A375 (cell line): Measurements from ENCODE around the gene SLC13A3. TPM values are rescaled to one million over a fixed set of nuclear protein-coding genes. Genes with fewer than 3 reads are reported as not detected.

ENCODE experiments used
- total RNA-seq: library from RNA; depleted of rRNA; stranded (reverse); fragments of >200 nt; shearing (Covaris generic); gene quantifications from 2 replicates; pipeline ENCODE4 v1.2.3, GENCODE V29; 2014; rRNA removed

Gene SLC13A3, protein sequence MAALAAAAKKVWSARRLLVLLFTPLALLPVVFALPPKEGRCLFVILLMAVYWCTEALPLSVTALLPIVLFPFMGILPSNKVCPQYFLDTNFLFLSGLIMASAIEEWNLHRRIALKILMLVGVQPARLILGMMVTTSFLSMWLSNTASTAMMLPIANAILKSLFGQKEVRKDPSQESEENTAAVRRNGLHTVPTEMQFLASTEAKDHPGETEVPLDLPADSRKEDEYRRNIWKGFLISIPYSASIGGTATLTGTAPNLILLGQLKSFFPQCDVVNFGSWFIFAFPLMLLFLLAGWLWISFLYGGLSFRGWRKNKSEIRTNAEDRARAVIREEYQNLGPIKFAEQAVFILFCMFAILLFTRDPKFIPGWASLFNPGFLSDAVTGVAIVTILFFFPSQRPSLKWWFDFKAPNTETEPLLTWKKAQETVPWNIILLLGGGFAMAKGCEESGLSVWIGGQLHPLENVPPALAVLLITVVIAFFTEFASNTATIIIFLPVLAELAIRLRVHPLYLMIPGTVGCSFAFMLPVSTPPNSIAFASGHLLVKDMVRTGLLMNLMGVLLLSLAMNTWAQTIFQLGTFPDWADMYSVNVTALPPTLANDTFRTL
- 1.5 and 2.8 TPM in 2 replicates for total RNA-seq

DNA sequence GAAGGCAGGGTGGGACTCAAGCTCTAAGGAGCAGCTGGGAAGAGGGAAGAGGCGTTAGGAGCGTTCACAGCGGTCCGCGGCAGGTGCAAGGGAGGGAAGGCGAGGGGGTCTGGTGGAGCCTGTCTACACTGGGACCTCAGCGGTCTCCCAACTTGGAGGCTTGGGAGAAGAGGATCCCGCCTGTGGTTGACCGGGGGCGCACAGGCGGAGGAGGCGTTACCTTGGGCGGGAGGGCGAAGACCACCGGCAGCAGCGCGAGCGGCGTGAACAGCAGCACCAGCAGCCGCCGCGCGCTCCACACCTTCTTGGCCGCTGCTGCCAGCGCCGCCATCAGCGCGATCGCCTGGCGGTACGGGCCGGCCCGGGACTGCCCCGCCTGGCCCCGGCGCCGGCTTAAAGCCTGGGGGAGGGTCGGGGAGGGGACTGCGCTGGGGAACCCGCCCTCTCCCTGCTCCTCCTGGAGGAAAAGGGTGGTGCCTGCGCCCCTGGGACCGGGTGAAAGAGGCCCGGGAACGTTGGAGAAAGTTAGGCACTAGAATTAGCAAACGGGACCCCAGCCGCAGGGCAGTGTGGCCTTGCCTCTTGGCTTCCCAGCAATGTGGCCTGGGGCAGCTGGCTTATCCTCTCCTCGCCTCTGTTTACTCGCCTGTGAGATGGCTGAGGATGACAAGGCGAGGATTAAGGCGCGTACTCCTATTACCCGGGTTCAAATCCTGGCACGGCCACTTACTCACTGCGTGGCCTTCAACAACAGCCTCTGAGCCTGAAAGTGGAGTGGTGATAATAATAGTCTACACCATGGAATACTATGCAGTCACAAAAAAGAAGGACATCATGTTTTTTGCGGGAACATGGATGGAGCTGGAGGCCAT lies at the start of gene SLC13A3:
TSS of gene SLC13A3 (minus strand) at position 369 of the 872 bp plus-strand sequence. CDS start at position 331, 38 bp downstream.

GRCh38 chr20:46689082-46689753 lies 38.0 kb upstream of the SLC13A3 start, which contains the start of gene TP53RK:
TP53RK (minus strand) TSS chr20:46689444; CDS start chr20:46689414, 30 bp downstream.

DNA sequence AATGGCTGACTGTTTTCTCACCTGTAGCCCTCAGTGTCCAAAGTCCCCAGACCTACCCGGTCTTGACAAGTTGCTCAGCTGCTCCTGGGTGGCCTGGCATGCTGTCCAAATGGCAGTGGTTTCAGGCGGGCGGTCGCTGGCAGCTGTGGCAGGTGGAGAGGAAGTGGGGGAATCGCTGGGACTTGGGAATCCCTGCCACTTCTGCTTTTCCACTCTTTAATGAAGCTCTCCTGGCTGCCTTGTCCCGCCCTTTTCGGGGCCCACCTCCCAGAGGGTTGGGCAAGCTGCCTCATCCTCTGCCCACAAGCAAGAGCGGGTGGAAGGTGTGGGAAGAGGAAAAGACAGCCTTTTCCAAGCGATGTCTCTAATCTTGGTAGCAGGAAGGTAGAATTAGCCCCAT lies 100.8 kb downstream of the SLC13A3 start, which contains the start of gene OCSTAMP:
TSS of gene OCSTAMP (minus strand) at position 194 of the 400 bp plus-strand sequence. CDS start at position 100, 94 bp downstream.

GRCh38 chr20:46512943-46513844 lies 138.1 kb downstream of the SLC13A3 start, which contains the start of gene ZNF334:
ZNF334 (minus strand) TSS chr20:46513559; CDS start chr20:46512102, 1,457 bp downstream.

Other genes with a start within 250 kb of the SLC13A3 start
- gene ELMO2, start 244.8 kb downstream of the SLC13A3 start, total RNA-seq, result 23.3 and 27.2 TPM in 2 replicates
- gene ZNF334, start 137.9 kb downstream of the SLC13A3 start, total RNA-seq, result 2.4 and 4.0 TPM in 2 replicates
- gene OCSTAMP, start 100.8 kb downstream of the SLC13A3 start, total RNA-seq, result not detected in 2 replicates
- gene TP53RK, start 38.0 kb upstream of the SLC13A3 start, total RNA-seq, result 41.8 and 54.0 TPM in 2 replicates
- 3.0 and 5.4 TPM in 2 replicates for gene SLC2A10, start 58.2 kb upstream of the SLC13A3 start, total RNA-seq
- gene EYA2, start 243.4 kb upstream of the SLC13A3 start, total RNA-seq, result not detected in 2 replicates